Iris pigment epithelial cell (primary cell): ENCODE measurements around the gene WHRN.

ENCODE experiments used
- DNase-seq: peaks from one replicate; pipeline ENCODE4 v3.0.0-alpha.2; 2011; ENCODE audit warnings: low read depth

Gene WHRN

GRCh38 chr9:114505187-114506081, at the start of gene WHRN:
WHRN (minus strand) TSS chr9:114505473; CDS start chr9:114504801, 672 bp downstream.
- DNase-seq: peak; percentile 80

DNA sequence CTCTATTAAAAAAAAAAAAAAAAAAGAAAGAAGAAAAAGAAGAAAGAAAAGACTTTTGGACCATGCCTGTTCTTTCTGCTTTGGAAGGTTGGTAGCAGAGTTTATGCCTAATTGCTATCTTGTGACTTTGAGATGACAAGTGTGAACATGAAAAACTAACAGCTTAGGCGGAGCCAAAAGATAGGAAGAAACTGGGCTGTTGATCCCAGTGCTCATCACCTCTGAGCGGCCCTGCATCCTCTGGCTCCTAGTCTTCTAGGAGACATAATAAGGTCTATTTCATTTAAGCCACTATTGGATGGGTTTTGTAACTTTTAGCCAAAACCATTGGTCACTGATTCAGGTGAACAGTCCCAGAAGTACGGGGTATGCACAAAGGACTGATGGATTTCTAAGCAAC, 47.9 kb upstream of the WHRN start:
- DNase-seq: no peak

GRCh38 chr9:114552706-114553105, 47.4 kb upstream of the WHRN start:
- no peak for DNase-seq

DNA sequence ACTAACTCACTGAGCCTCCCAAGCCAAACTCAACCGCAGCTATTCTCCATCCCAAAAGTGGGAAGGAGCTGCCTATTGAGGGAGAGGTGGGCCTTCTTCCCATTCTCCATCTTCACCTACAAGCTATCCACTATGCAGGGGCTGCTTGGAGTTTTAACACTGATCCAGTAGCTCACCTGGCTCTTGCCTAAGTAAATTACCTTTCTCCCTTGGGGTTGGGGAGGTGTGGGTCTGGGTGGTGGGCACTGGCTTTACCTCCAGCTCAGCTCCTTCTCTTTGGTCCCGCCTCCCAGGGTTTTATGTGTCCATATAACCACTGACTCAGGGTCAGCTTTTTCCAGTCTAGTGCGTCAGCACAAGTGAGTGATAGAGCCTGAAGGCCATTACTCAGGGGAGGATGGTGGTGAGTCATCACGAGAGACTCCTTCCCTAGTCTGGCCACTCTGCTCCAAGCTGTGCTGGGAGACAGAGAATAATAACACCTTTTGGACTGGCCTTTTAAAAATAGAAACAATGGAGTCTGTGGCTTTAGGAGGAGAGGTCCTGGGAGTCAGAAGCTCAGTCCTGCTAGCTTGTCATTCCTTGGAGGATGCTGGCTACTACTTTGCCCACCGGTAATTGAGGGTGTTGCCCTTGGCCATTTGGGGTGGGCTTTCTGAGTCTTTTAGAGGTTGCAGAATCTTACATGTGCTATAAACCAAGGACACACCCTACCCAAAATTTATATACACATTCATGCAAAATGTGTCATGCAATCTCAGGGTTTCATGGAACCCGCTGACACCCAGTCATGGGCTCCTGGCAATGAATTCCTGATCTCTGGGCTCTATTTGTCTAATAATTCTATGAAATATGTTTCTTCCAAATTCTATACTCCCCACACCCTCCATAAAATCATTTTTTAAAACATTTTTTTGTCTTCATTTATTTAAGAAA, 46.7 kb upstream of the WHRN start:
- peak; percentile 96 for DNase-seq

DNA sequence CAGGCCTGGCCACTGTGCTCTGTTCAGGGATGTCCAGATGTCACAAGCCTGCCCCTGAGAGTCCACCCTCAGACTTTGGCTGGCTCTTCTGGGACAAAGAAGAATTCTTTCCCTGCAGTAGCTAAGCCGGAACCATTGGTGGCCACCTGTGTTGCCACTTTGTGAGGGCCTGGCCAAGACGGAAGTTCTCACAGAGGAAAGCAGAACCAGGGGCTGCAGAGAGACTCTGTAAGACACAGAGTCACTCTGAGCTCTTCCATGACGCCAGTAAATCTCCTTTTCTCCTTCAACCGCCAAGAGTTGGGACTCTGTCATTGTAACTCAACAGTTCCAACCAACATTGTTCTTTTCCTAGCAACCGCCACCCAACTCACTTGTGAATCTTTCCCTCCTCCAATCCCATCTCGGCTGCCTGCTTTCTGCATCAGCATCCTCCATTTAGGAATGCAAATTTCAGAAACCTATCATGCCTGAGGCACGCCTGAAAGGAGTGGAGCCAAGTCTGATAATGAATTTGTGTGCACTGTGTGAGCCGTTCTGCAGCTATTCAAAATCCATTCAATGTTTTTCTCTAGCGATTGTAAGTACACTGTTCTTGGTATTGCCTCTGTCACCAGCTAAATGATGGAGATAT, 44.5 kb upstream of the WHRN start:
- DNase-seq: no peak

DNA sequence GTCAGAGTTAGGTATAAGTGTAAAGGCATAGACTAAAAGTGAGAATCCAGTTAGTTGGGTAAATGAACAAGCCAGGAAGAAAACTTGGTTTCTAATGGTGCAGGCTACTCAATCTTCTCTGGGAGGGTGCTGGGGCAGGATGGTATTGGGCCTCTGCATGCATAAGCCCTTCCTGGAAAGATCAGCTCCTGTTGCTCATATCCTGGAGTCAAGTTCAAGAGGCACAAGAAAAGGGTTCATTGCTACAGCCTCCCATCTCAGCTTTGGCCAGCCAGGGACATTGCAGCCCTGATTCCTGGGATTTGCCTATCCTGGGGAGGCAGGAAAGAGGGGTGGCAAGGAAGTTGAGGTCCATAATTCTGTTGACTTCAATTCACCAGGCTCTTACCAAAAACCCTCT, 41.6 kb upstream of the WHRN start:
- DNase-seq: no peak

- no peak for DNase-seq
Observed at GRCh38 chr9:114545055-114545454, 39.8 kb upstream of the WHRN start.

- DNase-seq: no peak
Observed at GRCh38 chr9:114539701-114540380, 34.6 kb upstream of the WHRN start.

DNA sequence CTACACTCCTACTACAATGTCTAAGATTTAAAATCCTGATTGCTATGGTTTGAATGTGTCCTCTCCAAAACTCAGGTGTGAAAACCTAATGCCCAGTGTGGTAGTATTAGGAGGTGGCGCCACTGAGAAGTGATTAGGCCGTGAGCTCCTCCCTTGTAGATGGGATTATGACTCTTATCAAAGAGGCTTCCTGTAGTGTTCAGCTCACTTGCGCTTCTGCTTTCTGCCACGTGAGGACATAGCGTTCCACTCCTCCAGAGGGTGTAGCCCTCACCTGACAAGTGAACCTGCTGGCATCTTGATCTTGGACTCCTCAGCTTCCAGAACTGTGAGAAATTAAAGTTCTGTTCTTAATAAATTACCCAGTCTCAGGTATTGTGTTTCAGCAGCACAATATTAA, 33.0 kb upstream of the WHRN start:
- DNase-seq: no peak

GRCh38 chr9:114532561-114533237, 27.4 kb upstream of the WHRN start:
- DNase-seq: no peak

- no peak for DNase-seq
Observed at GRCh38 chr9:114529285-114529684, 24.0 kb upstream of the WHRN start.

GRCh38 chr9:114526807-114527206, 21.5 kb upstream of the WHRN start:
- no peak for DNase-seq

DNA sequence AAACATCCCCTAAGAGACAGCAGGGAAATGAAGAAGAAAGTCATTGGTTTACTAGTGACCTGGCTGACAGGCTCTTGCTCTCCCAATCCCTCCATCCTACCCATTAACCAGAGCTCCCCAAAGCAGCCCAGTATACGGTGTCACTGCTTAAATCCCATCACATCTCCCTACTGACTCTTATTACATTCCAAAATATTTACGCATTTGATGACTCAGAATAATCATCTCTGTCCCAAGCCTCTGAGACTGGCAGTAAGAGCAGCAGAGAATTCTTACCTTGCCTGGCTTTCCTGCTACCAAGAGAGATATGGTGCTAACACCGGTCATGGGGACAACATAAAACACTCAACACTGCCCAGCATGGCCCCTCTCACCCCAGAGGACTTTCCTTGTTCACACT, 20.2 kb upstream of the WHRN start:
- peak; percentile 59 for DNase-seq

GRCh38 chr9:114524247-114524681, 19.0 kb upstream of the WHRN start:
- DNase-seq: no peak

DNA sequence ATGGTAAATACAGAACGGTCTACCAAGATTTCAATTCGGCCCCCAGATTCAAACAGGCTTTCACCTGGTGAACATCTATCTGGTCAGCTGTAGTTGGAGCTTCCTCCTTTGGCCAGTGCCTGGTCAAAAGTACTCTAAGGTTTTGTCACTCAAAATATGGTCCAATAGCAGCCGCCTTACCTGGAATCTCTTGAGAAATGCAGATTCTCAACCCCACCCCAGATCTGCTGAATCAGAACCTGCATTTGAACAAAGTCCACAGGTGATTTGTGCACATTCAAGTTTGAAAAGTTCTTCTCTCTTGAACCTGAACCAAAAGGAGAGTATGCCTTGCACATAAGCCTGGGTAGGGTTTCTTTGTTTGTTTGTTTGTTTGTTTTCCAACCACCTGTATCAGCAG, 17.6 kb upstream of the WHRN start:
- no peak for DNase-seq

DNA sequence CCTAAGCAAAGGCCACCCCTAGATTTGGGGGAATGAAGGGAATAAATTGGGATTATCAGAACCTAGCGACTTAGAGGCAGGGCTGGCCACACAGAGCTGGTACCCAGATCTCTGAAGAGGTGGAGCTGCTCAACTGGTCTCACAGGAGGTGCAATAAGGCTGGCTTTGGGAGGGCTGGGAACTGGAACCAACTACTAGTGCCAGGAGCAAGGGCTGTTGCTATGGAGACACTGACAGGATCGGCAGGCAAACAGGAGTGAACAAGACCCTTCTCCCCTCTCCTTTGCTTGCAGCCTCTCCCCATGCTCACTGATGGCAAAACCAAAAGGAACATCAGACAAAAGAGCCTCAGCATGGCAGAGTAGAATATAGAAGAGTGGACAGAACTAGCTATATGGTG, 17.0 kb upstream of the WHRN start:
- DNase-seq: no peak

DNA sequence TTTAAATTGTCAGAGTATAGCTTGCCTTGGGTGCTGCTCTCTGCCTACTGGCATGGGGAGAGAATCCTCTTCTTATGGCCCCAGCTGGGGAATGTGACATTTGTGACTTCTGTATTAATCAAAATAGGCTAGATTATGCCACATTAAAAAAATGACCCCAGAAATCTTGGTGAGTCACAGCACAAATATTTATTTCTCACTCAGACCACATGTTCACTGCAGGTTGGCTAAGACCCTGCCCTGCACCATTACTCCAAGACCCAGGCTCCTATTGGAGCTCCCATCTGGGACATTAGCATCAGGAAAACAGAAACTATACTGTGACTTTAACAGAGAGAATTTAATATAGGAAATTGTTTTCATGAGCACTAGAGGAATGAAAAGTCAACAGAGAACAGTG, 16.6 kb upstream of the WHRN start:
- peak; percentile 26 for DNase-seq

GRCh38 chr9:114518599-114519022, 13.3 kb upstream of the WHRN start:
- no peak for DNase-seq

DNA sequence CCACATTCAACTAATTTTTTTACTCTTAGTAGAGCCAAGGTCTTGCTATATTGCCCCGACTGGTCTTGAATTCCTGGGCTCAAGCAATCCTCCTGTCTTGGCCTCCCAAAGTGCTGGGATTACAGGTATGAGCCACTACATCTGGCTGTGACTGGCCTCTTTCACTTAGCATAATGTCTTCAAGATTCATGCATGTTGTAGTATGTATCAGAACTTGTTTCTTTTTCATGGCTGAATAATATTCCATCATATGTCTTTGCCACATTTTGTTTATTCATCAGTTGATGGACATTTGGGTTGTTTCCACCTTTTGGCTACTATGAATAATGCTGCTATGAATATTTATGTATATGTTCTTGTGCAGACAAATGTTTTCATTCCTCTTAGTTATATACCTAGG, 12.8 kb upstream of the WHRN start:
- no peak for DNase-seq

DNA sequence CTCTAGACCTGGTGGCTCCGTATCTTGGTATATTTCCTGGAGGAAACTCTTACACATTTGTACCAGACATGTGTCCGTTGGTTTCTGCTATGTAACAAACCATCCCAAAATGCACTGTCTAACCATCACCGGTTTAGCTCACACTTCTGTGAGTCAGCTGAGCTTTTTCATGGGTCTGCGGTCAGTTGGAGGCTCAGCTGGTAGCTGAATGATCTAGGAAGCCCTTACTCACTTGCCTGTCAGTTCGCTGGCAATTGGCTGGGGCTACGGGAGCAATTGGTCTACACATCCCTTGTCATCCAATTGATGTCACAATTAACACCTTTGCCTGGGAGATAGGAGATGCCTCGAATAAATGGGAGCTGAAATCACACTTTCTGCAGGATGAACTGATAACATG, 11.6 kb upstream of the WHRN start:
- DNase-seq: peak; percentile 42

GRCh38 chr9:114515528-114515927, 10.3 kb upstream of the WHRN start:
- DNase-seq: no peak
